LNCAP (cell line): ENCODE results near the gene FAM209B.

Source experiments
- TF ChIP-seq, protein P1 (sequence below): fragments of 450-650 bp; IDR thresholded peaks from 2 replicates; pipeline ENCODE4 v1.5.1; 2017; ENCODE audit warnings: mild to moderate bottlenecking

Gene FAM209B

DNA sequence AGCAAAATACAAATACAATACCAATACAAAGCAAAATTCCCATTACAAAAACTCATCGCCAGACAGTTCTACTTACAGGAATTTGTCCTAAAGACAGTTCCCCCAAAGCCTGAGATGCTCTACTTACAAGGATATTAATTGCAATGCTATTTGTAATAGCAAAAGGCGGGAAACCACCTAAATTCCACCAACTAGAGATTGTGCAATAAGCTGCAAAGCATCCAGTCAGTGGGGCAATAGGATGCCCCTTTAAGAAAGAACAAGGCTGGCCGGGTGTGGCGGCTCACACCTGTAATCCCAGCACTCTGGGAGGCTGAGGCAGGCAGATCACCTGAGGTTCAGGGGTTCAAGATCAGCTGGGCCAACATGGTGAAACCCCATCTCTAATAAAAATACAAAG is 39.1 kb downstream of the FAM209B start:
- TF ChIP-seq, protein P1, sequence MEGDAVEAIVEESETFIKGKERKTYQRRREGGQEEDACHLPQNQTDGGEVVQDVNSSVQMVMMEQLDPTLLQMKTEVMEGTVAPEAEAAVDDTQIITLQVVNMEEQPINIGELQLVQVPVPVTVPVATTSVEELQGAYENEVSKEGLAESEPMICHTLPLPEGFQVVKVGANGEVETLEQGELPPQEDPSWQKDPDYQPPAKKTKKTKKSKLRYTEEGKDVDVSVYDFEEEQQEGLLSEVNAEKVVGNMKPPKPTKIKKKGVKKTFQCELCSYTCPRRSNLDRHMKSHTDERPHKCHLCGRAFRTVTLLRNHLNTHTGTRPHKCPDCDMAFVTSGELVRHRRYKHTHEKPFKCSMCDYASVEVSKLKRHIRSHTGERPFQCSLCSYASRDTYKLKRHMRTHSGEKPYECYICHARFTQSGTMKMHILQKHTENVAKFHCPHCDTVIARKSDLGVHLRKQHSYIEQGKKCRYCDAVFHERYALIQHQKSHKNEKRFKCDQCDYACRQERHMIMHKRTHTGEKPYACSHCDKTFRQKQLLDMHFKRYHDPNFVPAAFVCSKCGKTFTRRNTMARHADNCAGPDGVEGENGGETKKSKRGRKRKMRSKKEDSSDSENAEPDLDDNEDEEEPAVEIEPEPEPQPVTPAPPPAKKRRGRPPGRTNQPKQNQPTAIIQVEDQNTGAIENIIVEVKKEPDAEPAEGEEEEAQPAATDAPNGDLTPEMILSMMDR = no peak

DNA sequence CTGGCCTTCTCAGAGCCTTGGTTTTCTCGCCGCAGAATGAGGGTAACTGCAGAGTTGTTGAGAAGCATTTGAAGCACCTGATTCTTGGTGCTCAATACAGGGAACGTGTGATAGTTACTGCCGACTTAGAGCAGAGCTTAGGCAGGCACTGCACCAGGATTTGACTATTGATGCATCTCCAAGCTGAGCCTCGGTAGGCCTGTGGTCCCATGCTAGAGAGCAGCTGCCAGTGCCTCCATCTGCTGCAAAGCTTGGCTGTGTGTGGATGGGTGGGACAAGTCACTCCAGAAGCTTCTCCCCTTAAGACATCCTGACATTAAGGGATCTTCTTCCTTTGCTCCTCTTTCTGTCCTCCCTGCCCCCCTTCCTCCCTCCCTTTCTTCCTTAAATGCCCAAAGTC is 40.9 kb downstream of the FAM209B start:
- TF ChIP-seq, protein P1 = no peak

DNA sequence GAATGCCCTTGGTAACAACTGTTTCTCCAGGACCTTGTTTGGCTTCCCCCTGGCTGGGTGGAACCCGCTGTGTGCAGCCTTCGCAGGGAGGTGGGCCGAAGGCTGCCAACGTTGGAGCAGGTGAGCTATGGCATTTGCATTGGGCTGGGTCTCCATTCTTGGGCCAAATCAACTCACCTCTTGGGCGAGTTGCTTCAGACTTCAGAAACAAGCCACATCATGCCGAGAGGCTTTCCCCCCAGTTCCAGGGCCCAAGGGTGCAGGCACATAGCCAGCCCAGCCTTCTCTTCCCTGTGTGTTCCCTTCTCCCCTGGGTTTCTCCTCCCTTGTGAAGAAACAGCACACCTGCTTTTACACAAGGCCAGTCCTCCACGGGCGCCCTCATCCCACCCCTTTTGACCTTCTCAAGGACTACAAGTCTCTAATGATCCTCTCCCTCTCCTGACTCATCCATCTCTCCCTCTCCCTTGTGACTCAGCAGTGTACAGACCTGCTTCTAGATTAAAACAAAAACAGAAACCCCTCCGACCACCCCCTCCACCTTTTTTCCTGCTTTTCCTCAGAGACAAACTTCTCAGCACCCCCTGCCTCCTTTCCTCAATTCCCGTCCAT is 41.6 kb downstream of the FAM209B start:
- TF ChIP-seq, protein P1 = no peak

DNA sequence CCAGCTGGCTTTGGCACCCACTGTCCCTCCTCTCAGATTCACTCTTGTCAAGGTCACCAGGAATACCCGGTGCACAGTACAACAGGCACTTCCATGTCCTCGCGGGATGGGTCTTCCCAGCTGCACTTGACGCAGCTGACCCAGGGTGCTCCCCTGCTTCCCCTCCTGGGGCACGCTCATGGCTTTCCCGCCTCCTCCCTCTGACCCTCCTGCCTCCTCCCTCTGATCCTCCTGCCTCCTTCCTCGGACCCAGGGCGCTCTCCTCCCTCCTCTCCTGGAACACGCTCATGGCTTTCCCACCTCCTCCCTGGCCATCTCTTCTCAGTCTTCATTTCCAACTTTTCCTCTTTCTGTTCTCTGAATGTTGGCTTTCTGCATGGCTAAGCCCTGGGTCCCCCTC is 42.1 kb downstream of the FAM209B start:
- TF ChIP-seq, protein P1 = no peak

DNA sequence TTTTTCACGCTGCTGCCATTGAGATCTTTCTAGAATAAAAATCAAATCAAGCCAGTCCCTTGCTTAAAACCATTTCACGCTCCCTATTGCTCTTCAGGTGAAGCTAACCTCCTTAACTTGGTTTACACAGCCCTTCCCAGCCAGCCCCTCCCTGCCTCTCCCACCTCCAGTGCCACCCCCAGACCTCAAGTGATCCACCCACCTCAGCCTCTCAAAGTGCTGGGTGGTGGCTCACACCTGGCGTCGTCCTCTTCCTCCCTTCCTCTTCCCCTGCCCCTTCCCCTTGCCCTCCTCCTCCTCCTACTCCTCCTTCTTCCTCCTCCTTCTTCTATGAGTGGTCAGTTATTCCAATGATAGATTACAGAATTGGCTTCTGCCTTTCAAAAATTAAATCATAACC is 42.9 kb downstream of the FAM209B start:
- TF ChIP-seq, protein P1 = no peak

DNA sequence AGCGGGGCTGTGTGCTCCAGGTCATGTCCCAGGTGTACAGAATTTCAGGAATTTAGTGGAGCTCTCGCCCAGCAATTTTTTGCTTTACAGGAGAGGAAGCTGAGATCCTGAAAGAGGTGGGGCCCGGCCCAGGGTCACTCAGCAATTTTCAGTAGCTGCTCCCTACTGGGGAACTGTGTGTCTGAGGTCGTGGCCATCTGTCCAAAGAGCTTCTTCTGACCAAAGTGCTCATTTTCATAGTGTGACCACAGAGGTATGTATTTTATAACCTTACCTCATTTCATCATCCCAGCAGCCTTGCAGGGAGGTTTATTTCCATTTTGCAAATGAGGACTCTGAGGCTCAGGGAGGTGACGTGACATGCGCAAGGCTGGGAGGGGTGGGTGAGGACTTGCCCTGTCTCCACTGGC is 46.3 kb downstream of the FAM209B start:
- TF ChIP-seq, protein P1 = no peak

DNA sequence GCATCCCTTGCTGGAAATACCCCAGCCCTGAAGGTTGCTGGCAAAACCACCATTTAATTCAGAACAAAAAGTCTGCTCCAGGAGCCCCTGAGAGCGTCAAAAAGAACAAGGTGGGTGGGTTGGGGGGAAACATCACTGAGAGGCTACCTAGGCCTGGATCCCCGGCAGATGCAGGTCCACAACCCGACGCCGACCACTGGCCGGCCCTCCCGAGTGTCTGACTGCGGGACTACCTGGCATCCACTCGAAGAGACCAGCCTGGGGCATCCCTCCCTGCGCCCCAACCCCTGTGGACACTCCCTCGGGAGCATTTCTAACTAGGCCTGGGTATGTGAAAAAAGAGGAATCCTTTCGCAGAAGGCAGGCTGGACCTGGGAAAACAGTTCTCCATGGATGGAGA is 47.2 kb downstream of the FAM209B start:
- TF ChIP-seq, protein P1 = no peak

DNA sequence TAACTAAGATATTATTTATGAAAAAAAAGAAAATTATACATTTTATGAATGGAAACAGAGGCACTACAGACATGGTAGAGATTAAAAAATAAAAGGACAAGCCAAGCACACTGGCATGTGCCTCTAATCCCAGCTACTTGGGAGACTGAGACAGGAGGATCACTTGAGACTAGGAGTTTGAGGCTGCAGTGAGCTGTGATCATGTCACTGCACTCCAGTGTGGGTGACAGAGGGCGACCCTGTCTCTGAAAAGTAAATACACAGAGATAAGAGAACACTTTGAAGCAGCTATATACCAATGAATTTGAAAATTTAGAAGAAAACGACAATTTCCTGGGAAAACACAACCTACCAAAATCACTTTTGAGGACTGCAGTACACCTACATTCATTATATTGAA is 48.7 kb downstream of the FAM209B start:
- TF ChIP-seq, protein P1 = no peak
